ENCODE data around the gene DNASE1.

Gene DNASE1

DNA sequence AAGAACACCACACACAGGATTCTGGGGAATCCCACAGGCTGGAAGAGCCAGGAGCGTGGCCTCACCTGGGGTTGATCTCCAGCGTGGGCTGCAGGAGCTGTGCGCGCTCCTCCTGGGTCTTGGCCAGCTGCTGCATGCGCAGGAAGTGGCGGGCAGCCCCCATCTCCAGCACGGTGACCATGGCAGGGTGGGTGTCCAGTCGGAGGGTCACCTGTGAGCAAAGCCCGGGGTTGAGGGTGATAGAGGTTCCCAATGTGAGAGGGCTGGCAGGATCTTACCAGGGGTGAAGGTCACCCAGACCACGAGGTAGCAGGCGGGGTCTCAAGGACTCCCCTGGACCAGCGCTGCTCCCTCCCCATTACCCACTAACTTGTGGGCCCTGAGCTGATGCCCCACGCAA, 7.4 kb downstream of the DNASE1 start:
- DNase-seq (ENCODE audit: low read depth in 1 of 2, low spot score in 1 of 2) = no peak

DNA sequence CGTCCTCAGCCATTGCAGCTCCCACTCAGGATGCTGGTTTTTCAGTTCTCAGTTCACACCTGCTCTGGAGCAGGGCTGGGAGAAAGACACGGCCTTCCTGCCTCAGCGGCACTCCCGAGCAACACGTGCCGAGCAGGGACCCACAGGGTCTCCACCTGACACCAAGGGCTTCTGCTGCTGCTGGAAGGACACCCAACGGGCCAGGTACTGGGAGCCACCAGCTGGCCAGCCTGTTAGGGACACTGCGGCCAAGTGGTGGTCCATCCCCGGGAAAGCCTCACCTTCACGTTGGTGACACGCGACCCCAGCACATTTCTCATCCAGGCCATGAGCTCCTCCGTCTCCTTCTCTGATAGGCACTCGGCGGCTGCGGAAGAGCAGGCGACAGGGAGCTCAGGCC, 8.1 kb downstream of the DNASE1 start:
- no peak for DNase-seq (ENCODE audit: low read depth in 1 of 2, low spot score in 1 of 2)

GRCh38 chr16:3664187-3664896, 9.9 kb downstream of the DNASE1 start:
- no peak for DNase-seq (ENCODE audit: low read depth in 1 of 2, low spot score in 1 of 2)

- no peak for DNase-seq (ENCODE audit: low read depth in 1 of 2, low spot score in 1 of 2)
Observed at GRCh38 chr16:3665508-3665907, 11.0 kb downstream of the DNASE1 start.

DNA sequence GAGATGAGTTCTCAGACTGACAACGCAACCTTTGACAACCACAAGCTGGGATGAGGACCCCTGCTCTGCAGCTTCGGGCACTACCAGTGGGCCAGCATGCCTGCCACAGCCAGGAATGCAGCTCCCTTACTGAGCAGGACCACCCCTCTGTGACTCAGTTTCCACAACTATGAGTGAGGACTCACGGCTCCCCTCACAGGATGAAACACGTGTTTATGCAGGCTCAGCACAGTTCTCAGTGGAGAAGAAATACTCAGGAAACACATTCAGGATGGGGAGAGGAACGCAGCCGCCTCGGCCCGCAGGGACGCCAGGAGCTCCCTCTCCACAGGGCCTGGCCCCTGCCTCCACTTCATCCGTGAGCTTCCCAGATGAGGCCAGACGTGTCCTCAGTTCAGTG, 14.1 kb downstream of the DNASE1 start:
- no peak for DNase-seq (ENCODE audit: low read depth in 1 of 2, low spot score in 1 of 2)

GRCh38 chr16:3669082-3669481, 14.6 kb downstream of the DNASE1 start:
- DNase-seq (ENCODE audit: low read depth in 1 of 2, low spot score in 1 of 2) = no peak

DNA sequence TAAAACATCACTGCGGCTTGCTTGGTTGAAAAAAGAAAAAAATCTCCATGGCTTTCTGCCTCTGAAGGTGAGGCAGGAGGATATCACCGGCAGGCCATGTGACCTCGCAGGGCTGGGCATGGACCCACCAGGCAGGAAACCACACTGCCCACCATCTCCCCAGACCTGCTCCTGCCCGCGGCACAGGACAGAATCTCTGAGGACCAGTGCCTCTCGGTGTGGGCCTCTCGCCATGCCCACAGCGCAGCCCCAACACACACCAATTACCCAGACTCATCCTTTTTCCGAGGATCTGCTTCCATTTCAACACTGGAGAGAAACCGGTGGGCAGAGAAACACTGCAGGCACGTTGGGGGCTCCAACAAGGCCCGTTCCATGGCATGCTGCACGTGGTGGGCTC, 16.2 kb downstream of the DNASE1 start:
- DNase-seq (ENCODE audit: low read depth in 1 of 2, low spot score in 1 of 2) = no peak

DNA sequence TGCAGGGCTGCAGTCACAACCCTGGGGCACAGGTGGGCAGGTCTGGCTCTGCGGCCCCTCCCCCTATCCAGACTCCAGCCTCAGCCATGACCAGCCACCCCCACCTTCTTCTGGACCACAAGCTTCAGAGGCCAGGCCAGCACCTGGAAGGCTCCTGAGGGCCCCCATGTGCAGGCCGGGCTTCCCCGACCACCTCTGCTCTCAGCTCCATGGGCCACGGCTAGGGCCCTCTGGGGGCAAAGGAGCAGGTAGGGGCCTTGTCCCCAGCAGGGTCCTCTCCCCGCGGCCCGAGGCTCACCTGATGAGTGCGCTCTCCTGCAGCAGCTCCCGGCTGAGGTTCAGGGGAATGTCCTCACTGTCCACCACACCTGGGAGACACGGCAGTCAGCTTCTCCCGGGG, 16.9 kb downstream of the DNASE1 start:
- no peak for DNase-seq (ENCODE audit: low read depth in 1 of 2, low spot score in 1 of 2)

DNA sequence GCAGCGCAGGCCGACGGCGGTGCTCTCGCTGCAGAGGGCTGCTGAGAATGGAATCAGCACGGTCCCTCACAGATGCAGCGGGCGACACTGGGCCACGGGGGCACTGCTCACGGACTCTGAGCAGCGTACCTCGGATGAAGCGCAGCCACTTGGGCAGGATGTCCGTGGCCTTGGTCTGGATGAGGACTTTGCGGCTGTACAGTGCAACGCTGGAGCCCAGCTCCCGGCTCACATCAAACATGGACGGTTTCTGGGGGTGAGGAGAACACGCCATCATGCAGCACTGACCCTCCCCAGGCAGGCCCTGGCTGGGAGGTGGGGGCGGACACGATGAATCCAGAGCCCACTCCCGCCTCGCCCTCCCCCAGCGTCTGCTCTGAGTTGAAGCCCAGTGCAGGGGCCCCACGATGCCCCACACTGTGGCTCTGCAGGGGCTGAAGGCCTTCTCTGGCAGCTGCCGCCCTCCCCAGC, 18.1 kb downstream of the DNASE1 start:
- no peak for DNase-seq (ENCODE audit: low read depth in 1 of 2, low spot score in 1 of 2)

- no peak for DNase-seq (ENCODE audit: low read depth in 1 of 2, low spot score in 1 of 2)
Observed at GRCh38 chr16:3673201-3673600, 18.7 kb downstream of the DNASE1 start.

DNA sequence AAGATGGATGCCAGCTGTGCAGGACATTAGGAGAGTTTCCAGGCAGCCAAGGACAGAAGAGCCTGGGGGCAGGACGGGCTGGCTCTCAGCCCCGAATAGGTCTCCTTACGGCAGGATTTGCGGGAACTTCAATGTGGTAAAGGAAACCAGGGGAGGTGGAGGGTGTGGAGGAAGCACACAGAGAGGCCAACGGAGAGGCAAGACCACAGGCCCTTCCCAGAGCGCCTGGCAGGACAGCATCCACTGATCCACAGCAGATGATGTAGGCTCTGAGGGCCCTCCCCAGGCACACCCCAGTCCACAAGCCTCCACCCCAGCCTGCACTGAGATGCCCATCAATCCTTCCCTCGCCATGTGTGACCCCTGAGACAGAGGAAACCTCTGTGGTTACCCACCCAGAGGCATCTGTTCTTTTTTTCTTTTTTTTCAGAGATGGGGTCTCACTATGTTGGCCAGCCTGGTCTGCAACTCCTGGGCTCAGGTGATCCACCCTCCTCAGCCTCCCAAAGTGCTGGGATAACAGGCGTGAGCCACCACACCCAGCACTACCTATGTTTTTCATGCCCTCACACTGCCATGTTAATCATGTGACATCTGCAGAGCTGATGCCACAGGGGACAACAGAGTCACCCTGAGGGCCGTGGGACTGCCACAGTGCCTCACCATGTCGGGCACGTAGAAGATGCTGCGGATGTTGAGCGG, 19.3 kb downstream of the DNASE1 start:
- no peak for DNase-seq (ENCODE audit: low read depth in 1 of 2, low spot score in 1 of 2)

- no peak for DNase-seq (ENCODE audit: low read depth in 1 of 2, low spot score in 1 of 2)
Observed at GRCh38 chr16:3674513-3675295, 20.2 kb downstream of the DNASE1 start.

DNA sequence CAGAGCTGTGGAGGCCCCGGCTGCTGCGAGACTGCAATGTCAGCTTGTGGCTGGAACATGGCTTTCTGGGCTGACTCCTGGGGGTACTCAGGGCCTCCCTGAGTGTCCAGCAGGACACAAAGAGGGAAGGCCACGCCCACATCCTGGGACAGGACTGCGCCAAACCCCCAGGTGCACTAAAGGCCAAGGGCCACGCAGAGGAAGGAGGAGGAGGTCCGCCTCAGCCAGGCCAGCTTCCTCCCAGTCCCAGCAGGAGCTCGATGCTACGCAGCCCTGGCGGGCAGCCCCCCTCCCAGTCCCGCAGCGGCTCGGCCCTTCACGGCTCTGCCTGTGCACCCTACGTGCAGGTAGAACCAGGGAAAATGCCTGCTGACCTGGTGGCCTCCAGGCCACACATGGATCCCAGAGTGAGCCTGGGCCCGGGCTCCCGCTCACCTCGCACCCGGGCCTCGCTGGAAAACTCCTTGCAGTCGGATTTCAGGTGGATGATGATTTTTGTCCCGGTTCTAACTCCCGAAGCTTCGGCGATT, 21.2 kb downstream of the DNASE1 start:
- no peak for DNase-seq (ENCODE audit: low read depth in 1 of 2, low spot score in 1 of 2)

DNA sequence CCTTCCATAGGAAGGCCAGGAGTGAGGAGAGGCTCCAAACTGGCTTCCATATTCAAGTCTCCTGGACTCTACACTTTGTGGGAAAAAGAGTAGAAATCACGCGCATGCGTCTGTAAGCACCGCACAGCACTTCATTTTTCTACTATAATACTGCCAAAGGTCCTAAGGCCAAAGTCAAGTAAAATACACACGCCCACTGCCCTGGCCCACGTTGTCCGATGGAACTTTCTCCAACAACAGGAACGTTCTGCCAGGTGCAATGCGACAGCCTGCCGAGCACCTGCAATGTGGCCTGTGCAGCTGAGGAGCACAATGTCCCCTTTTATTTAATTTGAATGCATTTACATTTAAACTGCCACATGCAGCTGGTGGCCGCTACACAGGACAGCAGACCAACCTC, 23.5 kb downstream of the DNASE1 start:
- no peak for DNase-seq (ENCODE audit: low read depth in 1 of 2, low spot score in 1 of 2)

DNA sequence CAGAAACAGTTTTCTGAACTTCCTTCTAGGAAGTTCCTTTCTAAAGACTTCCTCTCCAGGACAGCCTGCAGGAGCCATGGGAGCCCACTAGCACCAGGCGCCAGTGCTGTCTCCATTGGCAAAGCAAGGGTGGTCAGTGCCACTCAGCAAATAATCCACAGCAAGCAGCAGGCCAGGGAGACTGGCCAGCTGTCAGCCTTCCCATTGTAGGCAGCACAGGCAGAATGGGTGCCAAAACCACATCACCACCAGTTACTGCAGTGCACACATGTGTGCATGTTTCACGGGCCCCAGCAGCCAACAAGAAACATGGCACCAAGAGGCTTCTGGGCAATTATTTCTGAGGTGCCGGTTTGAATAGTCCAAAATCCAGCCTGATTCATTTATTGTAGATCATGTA, 26.7 kb downstream of the DNASE1 start:
- no peak for DNase-seq (ENCODE audit: low read depth in 1 of 2, low spot score in 1 of 2)

DNA sequence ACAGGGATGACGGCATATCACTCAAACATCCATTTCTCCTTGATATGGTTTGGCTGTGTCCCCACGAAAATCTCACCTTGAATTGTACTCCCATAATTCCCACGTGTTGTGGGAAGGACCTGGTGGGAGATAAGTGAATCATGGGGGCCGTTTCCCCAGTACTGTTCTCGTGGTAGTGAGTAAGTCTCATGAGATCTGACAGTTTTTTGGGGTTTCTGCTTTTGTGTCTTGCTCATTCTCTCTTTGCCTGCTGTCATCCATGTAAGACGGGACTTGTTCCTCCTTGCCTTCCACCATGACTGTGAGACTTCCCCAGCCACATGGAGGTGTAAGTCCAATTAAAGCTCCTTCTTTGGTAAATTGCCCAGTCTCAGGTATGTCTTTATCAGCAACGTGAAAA, 32.5 kb downstream of the DNASE1 start:
- DNase-seq (ENCODE audit: low read depth in 1 of 2, low spot score in 1 of 2) = no peak

- no peak for DNase-seq (ENCODE audit: low read depth in 1 of 2, low spot score in 1 of 2)
Observed at GRCh38 chr16:3687792-3688191, 33.3 kb downstream of the DNASE1 start.

DNA sequence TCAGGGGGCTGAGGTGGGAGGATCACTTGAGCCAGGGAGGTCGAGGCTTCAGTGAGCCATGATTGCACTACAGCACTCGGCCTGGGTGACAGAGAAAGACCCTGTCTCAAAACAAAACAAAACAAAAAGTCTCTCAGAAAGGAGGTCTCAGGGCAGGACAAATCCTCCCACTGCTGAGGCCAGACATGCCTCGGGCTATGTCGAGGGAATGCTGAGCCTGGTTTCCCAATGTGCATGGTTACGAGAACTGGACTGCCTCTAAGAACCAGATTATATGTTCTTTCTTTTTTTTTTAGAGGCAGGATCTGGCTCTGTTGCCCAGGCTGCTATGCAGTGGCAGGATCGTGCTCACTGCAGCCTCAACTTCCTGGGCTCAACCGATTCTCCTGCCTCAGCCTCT, 35.2 kb downstream of the DNASE1 start:
- DNase-seq (ENCODE audit: low read depth in 1 of 2, low spot score in 1 of 2) = no peak

DNA sequence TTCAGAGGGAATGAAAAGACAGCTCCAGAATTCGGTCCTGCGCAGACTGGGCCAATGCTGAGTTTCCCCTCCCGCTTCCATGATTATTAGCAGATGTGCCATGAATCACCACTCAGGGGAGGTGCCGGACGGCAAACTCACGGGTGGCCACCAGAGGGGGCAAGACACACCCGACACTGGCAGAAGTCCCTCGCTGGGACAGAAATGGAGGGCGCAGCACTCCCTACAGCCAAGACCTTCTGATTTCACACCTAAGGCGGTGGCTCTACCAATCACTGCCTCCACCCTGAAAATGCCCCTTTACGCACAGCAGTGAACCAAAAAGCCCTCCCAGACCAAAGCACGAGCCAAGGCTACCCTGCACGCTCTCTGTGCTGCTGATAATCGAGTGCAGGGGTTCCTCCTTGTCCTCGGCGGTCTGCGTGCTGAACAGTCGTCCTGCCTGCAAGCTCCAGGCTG, 36.0 kb downstream of the DNASE1 start:
- DNase-seq (ENCODE audit: low read depth in 1 of 2, low spot score in 1 of 2) = peak; percentile 68 to 73

GRCh38 chr16:3690980-3691720, 36.7 kb downstream of the DNASE1 start:
- no peak for DNase-seq (ENCODE audit: low read depth in 1 of 2, low spot score in 1 of 2)

GRCh38 chr16:3691761-3692160, 37.3 kb downstream of the DNASE1 start:
- no peak for DNase-seq (ENCODE audit: low read depth in 1 of 2, low spot score in 1 of 2)
